ENCODE measurements around the gene CALD1.

The CALD1 gene

GRCh38 chr7:134764365-134764764 lies 15.1 kb upstream of the CALD1 start:
- no peak for DNase-seq

GRCh38 chr7:134766779-134767519 lies 12.5 kb upstream of the CALD1 start:
- no peak for DNase-seq

GRCh38 chr7:134767520-134768168 lies 11.8 kb upstream of the CALD1 start:
- DNase-seq: no peak

- no peak for DNase-seq
These were observed 11.2 kb upstream of the CALD1 start for GRCh38 chr7:134768243-134768642.

- peak; percentile 56 for DNase-seq
These were observed 8.8 kb upstream of the CALD1 start for GRCh38 chr7:134770676-134771075.

- DNase-seq: no peak
These were observed 8.3 kb upstream of the CALD1 start for GRCh38 chr7:134771111-134771510.

- no peak for DNase-seq
These were observed 7.5 kb upstream of the CALD1 start for GRCh38 chr7:134771889-134772288.

- no peak for DNase-seq
These were observed 7.0 kb upstream of the CALD1 start for GRCh38 chr7:134772401-134772800.

GRCh38 chr7:134773164-134773563 lies 6.3 kb upstream of the CALD1 start:
- no peak for DNase-seq

- no peak for DNase-seq
These were observed 5.3 kb upstream of the CALD1 start for GRCh38 chr7:134774119-134774518.

- DNase-seq: no peak
These were observed 2.0 kb upstream of the CALD1 start for GRCh38 chr7:134777470-134777869.

- no peak for DNase-seq
These were observed 1.4 kb upstream of the CALD1 start for GRCh38 chr7:134777908-134778580.

- DNase-seq: no peak
These were observed 269 bp downstream of the CALD1 start for GRCh38 chr7:134779741-134780065.

- DNase-seq: no peak
These were observed 863 bp downstream of the CALD1 start for GRCh38 chr7:134780166-134780828.

GRCh38 chr7:134781171-134781570 lies 1.7 kb downstream of the CALD1 start:
- no peak for DNase-seq

GRCh38 chr7:134782121-134782623 lies 2.7 kb downstream of the CALD1 start:
- peak; percentile 11 for DNase-seq

GRCh38 chr7:134783294-134784069 lies 4.0 kb downstream of the CALD1 start:
- no peak for DNase-seq

- DNase-seq: no peak
These were observed 5.0 kb downstream of the CALD1 start for GRCh38 chr7:134784251-134785049.

GRCh38 chr7:134785842-134786241 lies 6.4 kb downstream of the CALD1 start:
- no peak for DNase-seq

- peak; percentile 48 for DNase-seq
These were observed 7.6 kb downstream of the CALD1 start for GRCh38 chr7:134787064-134787463.

GRCh38 chr7:134787720-134788119 lies 8.3 kb downstream of the CALD1 start:
- DNase-seq: no peak

- DNase-seq: no peak
These were observed 8.8 kb downstream of the CALD1 start for GRCh38 chr7:134788191-134788590.

All from inflammatory macrophage treated with lipopolysaccharide for 4 hours (primary cell).